Osteocyte (in vitro differentiated cells): ENCODE measurements around the gene BTLA. TPM values are rescaled to one million over a fixed set of nuclear protein-coding genes. Genes with fewer than 3 reads are reported as not detected.
"Not testable (repeated sequence)": the region's sequence is repeated elsewhere in the genome, so short reads cannot be mapped to it uniquely, and the experiment has no call there.

ENCODE experiments used
- DNase-seq: peaks from one replicate; pipeline ENCODE4 v3.0.0; 2021; ENCODE audit warnings: mixed read lengths; ENCODE audit not compliant: unreplicated experiment; ENCODE audit errors: extremely low spot score
- H3K27ac Mint-ChIP-seq: one replicate; pipeline ENCODE4 v1.8.0; 2021; ENCODE audit warnings: mild to moderate bottlenecking, mixed read lengths; ENCODE audit not compliant: unreplicated experiment
- H3K27me3 Mint-ChIP-seq: one replicate; pipeline ENCODE4 v1.8.0; 2021; ENCODE audit warnings: mixed read lengths; ENCODE audit not compliant: unreplicated experiment
- H3K36me3 Mint-ChIP-seq: one replicate; pipeline ENCODE4 v1.8.0; 2021; ENCODE audit warnings: mixed read lengths; ENCODE audit not compliant: unreplicated experiment
- H3K4me1 Mint-ChIP-seq: one replicate; pipeline ENCODE4 v1.8.0; 2021; ENCODE audit warnings: mixed read lengths; ENCODE audit not compliant: unreplicated experiment
- H3K4me3 Mint-ChIP-seq: one replicate; pipeline ENCODE4 v1.8.0; 2021; ENCODE audit warnings: mild to moderate bottlenecking, moderate library complexity, mixed read lengths; ENCODE audit not compliant: unreplicated experiment
- H3K9me3 Mint-ChIP-seq: one replicate; pipeline ENCODE4 v1.8.0; 2021; ENCODE audit warnings: mixed read lengths; ENCODE audit not compliant: unreplicated experiment
- CTCF ChIP-seq: fragments of 200-600 bp; sonication (generic); IDR thresholded peaks from 2 replicates; pipeline ENCODE4 v1.5.0; 2021; ENCODE audit warnings: antibody characterized with exemption, mild to moderate bottlenecking, moderate library complexity
- total RNA-seq: library from RNA; stranded (reverse); gene quantifications from 2 replicates; pipeline ENCODE4 v1.2.1, GENCODE V29; 2021

The BTLA gene
- total RNA-seq, 1 donor from 2014 or later = not detected

- peaks cover 19% of the 10 kb centered on the region for H3K27me3 Mint-ChIP-seq
- TF ChIP-seq CTCF = no peak
- DNase-seq = no peak
- no peak overlapping the region for H3K4me3 Mint-ChIP-seq
- H3K4me1 Mint-ChIP-seq = no peaks in the 10 kb centered on the region
- no peak overlapping the region for H3K27ac Mint-ChIP-seq
- H3K9me3 Mint-ChIP-seq = no peaks in the 10 kb centered on the region
- H3K36me3 Mint-ChIP-seq = no peaks in the 10 kb centered on the region
Measured at GRCh38 chr3:112464264-112464663, 35.0 kb downstream of the BTLA start.

GRCh38 chr3:112463250-112463649 is 36.0 kb downstream of the BTLA start:
- no peaks in the 10 kb centered on the region for H3K36me3 Mint-ChIP-seq
- peaks cover 1% of the 10 kb centered on the region for H3K9me3 Mint-ChIP-seq
- DNase-seq = no peak
- H3K27ac Mint-ChIP-seq = no peak overlapping the region
- no peaks in the 10 kb centered on the region for H3K4me1 Mint-ChIP-seq
- peaks cover 13% of the 10 kb centered on the region for H3K27me3 Mint-ChIP-seq
- no peak overlapping the region for H3K4me3 Mint-ChIP-seq
- no peak for TF ChIP-seq CTCF

GRCh38 chr3:112461787-112462186 is 37.5 kb downstream of the BTLA start:
- H3K9me3 Mint-ChIP-seq, H3K4me3 Mint-ChIP-seq, DNase-seq, H3K27ac Mint-ChIP-seq, H3K36me3 Mint-ChIP-seq, H3K4me1 Mint-ChIP-seq: not testable (repeated sequence)
- peaks cover 16% of the 10 kb centered on the region for H3K27me3 Mint-ChIP-seq

GRCh38 chr3:112460519-112461195 is 38.6 kb downstream of the BTLA start:
- Mint-ChIP-seq H3K9me3 (peaks cover 3% of the 10 kb centered on the region), H3K36me3 (no peaks in the 10 kb centered on the region), H3K4me3 (no peak overlapping the region), H3K27ac (no peak overlapping the region), H3K27me3 (peaks cover 12% of the 10 kb centered on the region), H3K4me1 (no peaks in the 10 kb centered on the region)
- DNase-seq = no peak
- TF ChIP-seq CTCF = no peak

GRCh38 chr3:112459750-112460149 is 39.5 kb downstream of the BTLA start:
- H3K27ac Mint-ChIP-seq = no peak overlapping the region
- H3K4me3 Mint-ChIP-seq = no peak overlapping the region
- H3K4me1 Mint-ChIP-seq = no peaks in the 10 kb centered on the region
- no peak for TF ChIP-seq CTCF
- DNase-seq = no peak
- no peaks in the 10 kb centered on the region for H3K36me3 Mint-ChIP-seq
- H3K27me3 Mint-ChIP-seq = peaks cover 14% of the 10 kb centered on the region
- H3K9me3 Mint-ChIP-seq = peaks cover 3% of the 10 kb centered on the region
